Memory B cell (primary cell): ENCODE results near the gene SLC25A23.

Experiments
- ATAC-seq: fragments of 150-1000 bp; cut with Tn5 transposase; 2 replicates; pipeline ENCODE4 v1.10.0; 2021; ENCODE audit warnings: low read depth, mild to moderate bottlenecking, moderate library complexity
- DNase-seq, 2 donors: peaks; one replicate each; pipeline ENCODE4 v3.0.0; 2022; ENCODE audit warnings: low spot score in 2 of 2
- H3K27ac Mint-ChIP-seq: one replicate; pipeline ENCODE4 v1.8.0; 2022; ENCODE audit warnings: mild to moderate bottlenecking, moderate library complexity, mixed read lengths
- H3K27me3 Mint-ChIP-seq: one replicate; pipeline ENCODE4 v1.8.0; 2022; ENCODE audit warnings: mixed read lengths
- H3K36me3 Mint-ChIP-seq: one replicate; pipeline ENCODE4 v1.8.0; 2022; ENCODE audit warnings: mild to moderate bottlenecking, mixed read lengths
- H3K4me1 Mint-ChIP-seq: one replicate; pipeline ENCODE4 v1.8.0; 2022; ENCODE audit warnings: mixed read lengths
- H3K4me3 Mint-ChIP-seq: one replicate; pipeline ENCODE4 v1.8.0; 2022; ENCODE audit warnings: mild to moderate bottlenecking, moderate library complexity, mixed read lengths
- H3K9me3 Mint-ChIP-seq: one replicate; pipeline ENCODE4 v1.8.0; 2022; ENCODE audit warnings: mixed read lengths

The SLC25A23 gene

DNA sequence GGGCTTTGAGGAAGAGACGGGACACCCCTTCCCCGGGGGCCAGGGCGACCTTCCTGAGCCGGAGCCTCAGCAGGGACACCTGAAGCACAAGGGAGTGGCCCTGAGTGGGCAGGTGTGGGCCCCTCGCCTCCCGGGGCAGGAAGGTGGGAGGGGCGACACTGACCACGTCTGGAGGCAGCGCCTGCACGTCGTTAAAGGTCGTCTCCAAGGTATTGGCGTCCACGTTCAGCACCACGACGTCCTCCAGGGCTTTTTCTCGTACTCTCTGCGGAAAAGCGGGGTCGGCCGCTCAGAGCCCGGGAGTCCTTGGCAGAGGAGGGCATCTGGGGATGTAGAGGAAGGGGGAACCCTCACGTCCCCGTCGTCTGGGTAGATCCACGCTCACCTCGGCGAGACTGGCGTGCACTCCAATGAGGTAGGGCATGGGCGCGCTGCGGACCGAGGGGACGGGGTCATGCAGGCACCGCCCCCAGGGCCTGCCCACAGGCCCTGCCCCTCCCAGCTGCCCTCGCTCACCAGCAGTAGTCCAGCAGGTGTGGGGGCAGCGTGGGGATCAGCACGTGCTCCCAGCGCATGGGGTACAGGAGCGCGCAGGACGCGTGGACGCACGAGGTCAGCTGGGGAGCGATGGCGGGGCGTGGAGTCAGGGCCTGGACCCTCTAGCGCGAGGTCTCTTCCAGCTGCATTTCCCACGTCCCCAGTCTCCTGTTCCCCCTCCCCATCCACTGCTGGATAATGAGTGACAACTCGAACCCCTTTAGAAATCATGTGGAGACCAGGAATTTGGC, 15.9 kb upstream of the SLC25A23 start:
- peaks cover 10% of the 10 kb centered on the region for H3K36me3 Mint-ChIP-seq
- DNase-seq (no peak), ATAC-seq (no peak)
- no peaks in the 10 kb centered on the region for H3K9me3 Mint-ChIP-seq
- no peaks in the 10 kb centered on the region for H3K27me3 Mint-ChIP-seq
- no peak overlapping the region for H3K4me3 Mint-ChIP-seq
- H3K4me1 Mint-ChIP-seq = peaks cover 7% of the 10 kb centered on the region
- H3K27ac Mint-ChIP-seq = no peak overlapping the region

DNA sequence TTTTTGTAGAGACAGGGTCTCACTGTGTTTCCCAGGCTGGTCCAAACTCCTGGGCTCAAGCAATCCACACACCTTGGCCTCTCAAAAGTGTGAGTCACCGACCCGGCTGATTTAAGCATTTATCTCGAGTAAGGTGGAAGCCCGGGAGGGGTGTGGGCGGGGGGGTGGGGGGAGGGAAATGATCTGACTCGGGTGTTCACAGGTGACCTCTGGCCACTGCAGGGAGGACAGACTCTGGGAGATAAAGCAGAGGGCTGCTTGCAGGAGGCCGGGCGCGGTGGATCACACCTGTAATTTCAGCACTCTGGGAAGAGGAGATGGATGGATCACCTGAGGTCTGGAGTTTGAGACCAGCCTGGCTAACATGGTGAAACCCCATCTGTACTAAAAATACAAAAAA, 14.1 kb upstream of the SLC25A23 start:
- peaks cover 17% of the 10 kb centered on the region for H3K36me3 Mint-ChIP-seq

GRCh38 chr19:6472713-6473112, 13.1 kb upstream of the SLC25A23 start:
- Mint-ChIP-seq H3K36me3 (peaks cover 22% of the 10 kb centered on the region), H3K9me3 (no peaks in the 10 kb centered on the region), H3K27me3 (no peaks in the 10 kb centered on the region), H3K27ac (no peak overlapping the region), H3K4me1 (no peaks in the 10 kb centered on the region), H3K4me3 (no peak overlapping the region)
- ATAC-seq (no peak), DNase-seq (no peak)

More for the DNA sequence above, 14.1 kb upstream of the SLC25A23 start:
- H3K4me1 Mint-ChIP-seq = no peaks in the 10 kb centered on the region
- no peaks in the 10 kb centered on the region for H3K9me3 Mint-ChIP-seq
- no peak overlapping the region for H3K4me3 Mint-ChIP-seq
- ATAC-seq (no peak), DNase-seq (no peak)
- H3K27me3 Mint-ChIP-seq = no peaks in the 10 kb centered on the region
- no peak overlapping the region for H3K27ac Mint-ChIP-seq

DNA sequence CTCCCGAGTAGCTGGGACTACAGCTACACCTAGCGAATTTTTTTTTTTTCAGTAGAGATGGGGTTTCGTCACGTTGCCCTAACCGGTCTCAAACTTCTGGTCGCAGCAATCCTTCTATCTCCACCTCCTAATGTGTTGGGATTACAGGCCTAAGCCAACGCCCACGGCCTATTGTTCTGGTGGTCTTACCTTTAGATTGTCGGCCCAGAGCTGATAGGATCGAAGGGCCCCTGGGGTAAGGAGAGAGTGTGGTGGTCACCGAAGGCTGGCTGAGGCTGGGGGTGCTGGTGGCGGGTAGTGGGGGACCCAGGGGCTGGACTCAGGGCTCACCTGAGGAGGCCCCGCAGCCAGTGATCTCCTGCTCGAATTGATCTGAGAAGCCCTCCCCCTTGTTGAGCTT, 11.5 kb upstream of the SLC25A23 start:
- no peaks in the 10 kb centered on the region for H3K9me3 Mint-ChIP-seq

GRCh38 chr19:6470173-6470572, 10.6 kb upstream of the SLC25A23 start:
- ATAC-seq = no peak
- Mint-ChIP-seq H3K27me3 (no peaks in the 10 kb centered on the region), H3K4me1 (peaks cover 6% of the 10 kb centered on the region), H3K9me3 (no peaks in the 10 kb centered on the region), H3K4me3 (no peak overlapping the region), H3K36me3 (peaks cover 22% of the 10 kb centered on the region), H3K27ac (no peak overlapping the region)
- DNase-seq = no peak

More for the DNA sequence above, 11.5 kb upstream of the SLC25A23 start:
- DNase-seq = no peak
- ATAC-seq = no peak
- H3K36me3 Mint-ChIP-seq = peaks cover 25% of the 10 kb centered on the region
- no peak overlapping the region for H3K4me3 Mint-ChIP-seq
- no peak overlapping the region for H3K27ac Mint-ChIP-seq
- no peaks in the 10 kb centered on the region for H3K27me3 Mint-ChIP-seq
- H3K4me1 Mint-ChIP-seq = no peaks in the 10 kb centered on the region

GRCh38 chr19:6467384-6467783, 7.8 kb upstream of the SLC25A23 start:
- no peak for DNase-seq
- Mint-ChIP-seq H3K4me1 (peaks cover 17% of the 10 kb centered on the region), H3K27ac (no peak overlapping the region), H3K27me3 (no peaks in the 10 kb centered on the region), H3K4me3 (no peak overlapping the region), H3K9me3 (no peaks in the 10 kb centered on the region), H3K36me3 (peaks cover 22% of the 10 kb centered on the region)
- ATAC-seq = no peak

GRCh38 chr19:6466526-6467248, 7.1 kb upstream of the SLC25A23 start:
- DNase-seq = no peak
- H3K4me1 Mint-ChIP-seq = peaks cover 20% of the 10 kb centered on the region
- H3K4me3 Mint-ChIP-seq = no peak overlapping the region
- H3K9me3 Mint-ChIP-seq = no peaks in the 10 kb centered on the region
- H3K36me3 Mint-ChIP-seq = peaks cover 22% of the 10 kb centered on the region
- no peak overlapping the region for H3K27ac Mint-ChIP-seq
- H3K27me3 Mint-ChIP-seq = no peaks in the 10 kb centered on the region
- ATAC-seq = no peak

DNA sequence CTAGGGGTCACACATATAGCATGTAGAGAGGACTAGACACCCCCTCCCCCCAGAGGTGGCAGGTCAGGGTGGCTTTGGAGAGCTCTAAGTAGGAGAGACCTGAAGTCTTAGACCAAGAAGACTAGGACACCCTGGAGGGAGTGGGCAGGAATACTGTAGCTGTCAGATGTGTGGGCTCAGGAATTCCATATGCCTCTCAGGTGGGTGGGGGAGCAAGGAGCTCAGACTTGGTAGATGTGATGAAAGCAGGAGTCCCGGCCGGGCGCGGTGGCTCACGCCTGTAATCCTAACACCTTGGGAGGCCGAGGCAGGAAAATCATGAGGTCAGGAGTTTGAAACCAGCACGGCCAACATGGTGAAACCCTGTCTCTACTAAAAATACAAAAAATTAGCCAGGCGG, 6.1 kb upstream of the SLC25A23 start:
- Mint-ChIP-seq H3K27me3 (no peaks in the 10 kb centered on the region), H3K9me3 (no peaks in the 10 kb centered on the region), H3K27ac (peak overlapping the region; percentile 45), H3K4me1 (peaks cover 20% of the 10 kb centered on the region), H3K36me3 (peaks cover 19% of the 10 kb centered on the region), H3K4me3 (no peak overlapping the region)
- no peak for DNase-seq
- ATAC-seq = no peak

- no peak overlapping the region for H3K27ac Mint-ChIP-seq
- H3K9me3 Mint-ChIP-seq = no peaks in the 10 kb centered on the region
- peaks cover 23% of the 10 kb centered on the region for H3K4me1 Mint-ChIP-seq
- peaks cover 16% of the 10 kb centered on the region for H3K36me3 Mint-ChIP-seq
- DNase-seq (no peak), ATAC-seq (no peak)
- H3K4me3 Mint-ChIP-seq = peak overlapping the region; percentile 76
- no peaks in the 10 kb centered on the region for H3K27me3 Mint-ChIP-seq
These were observed 5.4 kb upstream of the SLC25A23 start for GRCh38 chr19:6465006-6465405.

- DNase-seq = peak; percentile 27 to 31
- H3K4me1 Mint-ChIP-seq = peaks cover 24% of the 10 kb centered on the region
- no peaks in the 10 kb centered on the region for H3K9me3 Mint-ChIP-seq
- no peaks in the 10 kb centered on the region for H3K27me3 Mint-ChIP-seq
- H3K27ac Mint-ChIP-seq = peak within 1 kb of the TSS; percentile 5
- peaks cover 12% of the 10 kb centered on the region for H3K36me3 Mint-ChIP-seq
- H3K4me3 Mint-ChIP-seq = peak within 1 kb of the TSS; percentile 76
- ATAC-seq = no peak
These were observed 4.7 kb upstream of the SLC25A23 start, which contains the start of gene CRB3 for GRCh38 chr19:6464070-6464873. Gene CRB3, plus strand, starts transcription at chr19:6464271. Its CDS starts 431 bp downstream, at chr19:6464702.

DNA sequence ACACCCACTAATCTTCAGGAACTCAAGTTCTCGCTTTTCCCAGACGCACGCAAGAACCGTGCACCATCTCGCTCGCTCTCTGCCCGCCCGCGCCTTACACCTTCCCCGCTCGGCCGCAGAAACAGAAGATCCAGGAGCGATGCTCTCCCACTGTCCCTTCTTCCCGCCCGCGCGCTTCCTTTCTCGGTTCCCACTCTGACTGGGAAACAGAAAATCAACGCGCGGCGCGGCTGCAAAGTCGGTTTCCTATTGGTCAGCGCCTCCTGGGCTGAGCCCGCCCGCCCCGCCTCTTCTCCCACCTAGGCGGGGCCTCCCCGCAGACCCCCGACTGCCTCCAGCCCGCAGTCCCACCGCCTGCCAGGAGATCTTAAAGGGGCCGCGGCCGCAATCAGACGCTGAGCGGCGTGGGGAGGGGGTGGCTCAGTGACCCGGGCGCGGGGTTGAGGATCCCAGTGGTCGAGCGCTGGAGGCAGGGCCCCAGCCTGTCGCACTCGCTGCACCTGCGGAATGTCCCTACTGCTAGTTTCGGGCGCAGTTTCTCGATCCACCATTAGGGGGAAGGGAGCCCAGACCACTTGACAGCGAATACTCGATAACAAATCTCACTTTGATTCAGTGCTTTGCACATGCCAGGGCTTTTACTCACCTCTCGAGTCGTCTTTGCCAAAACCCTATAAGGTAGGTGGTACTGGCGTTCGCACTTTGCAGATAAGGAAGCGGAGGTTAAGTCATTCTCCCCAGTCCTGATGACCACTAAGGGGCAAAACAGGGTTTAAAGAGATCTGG, 700 bp upstream of the SLC25A23 start:
- ATAC-seq (peak; percentile 78), DNase-seq (peak; percentile 97 to 98)
- Mint-ChIP-seq H3K9me3 (no peaks in the 10 kb centered on the region), H3K36me3 (peaks cover 8% of the 10 kb centered on the region), H3K4me1 (peaks cover 33% of the 10 kb centered on the region), H3K4me3 (peak overlapping the region; percentile 90), H3K27ac (peak overlapping the region; percentile 88), H3K27me3 (no peaks in the 10 kb centered on the region)

DNA sequence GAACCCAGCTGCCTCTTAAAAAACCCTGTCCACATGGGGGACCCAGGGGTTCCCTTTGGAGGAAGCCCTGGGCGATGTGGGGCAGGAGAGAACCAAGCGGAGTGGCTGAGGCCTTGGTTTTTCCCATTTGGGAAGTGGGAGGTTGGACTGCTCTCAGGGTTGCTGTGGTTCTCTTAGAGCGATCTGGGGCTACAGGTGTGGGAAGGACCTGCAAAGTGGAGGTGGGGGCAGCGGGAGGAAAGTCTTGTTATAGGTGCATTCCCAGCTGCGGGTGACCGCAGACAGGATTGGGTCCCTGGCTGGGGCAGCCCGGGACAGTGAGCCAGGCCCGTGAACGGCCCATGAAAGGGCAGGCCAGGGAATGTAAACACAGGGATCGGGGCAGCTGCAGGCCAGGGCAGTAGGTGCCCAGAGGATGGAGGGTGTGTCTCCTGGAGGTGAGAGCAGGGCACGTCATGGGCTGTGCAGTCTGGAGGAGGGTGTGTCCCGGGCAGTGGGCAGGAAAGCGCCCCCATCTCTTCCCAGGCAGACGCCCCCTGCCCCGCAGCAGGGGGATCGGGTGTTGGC, 814 bp downstream of the SLC25A23 start:
- peaks cover 20% of the 10 kb centered on the region for H3K4me1 Mint-ChIP-seq
- H3K9me3 Mint-ChIP-seq = no peaks in the 10 kb centered on the region
- H3K36me3 Mint-ChIP-seq = peaks cover 22% of the 10 kb centered on the region
- H3K4me3 Mint-ChIP-seq = peak overlapping the region; percentile 88
- ATAC-seq (no peak), DNase-seq (peak in 1 of 2 donors; percentile 27)
- no peaks in the 10 kb centered on the region for H3K27me3 Mint-ChIP-seq
- peak overlapping the region; percentile 72 for H3K27ac Mint-ChIP-seq
